SH-SY5Y (cell line): Measurements from ENCODE around the gene FOXK1.

Source experiments
- GATA2 ChIP-seq: IDR thresholded peaks from 2 replicates; pipeline ENCODE4 v1.6.1; 2011; ENCODE audit warnings: mild to moderate bottlenecking, low read depth, low read length
- GATA3 ChIP-seq: IDR thresholded peaks from 2 replicates; pipeline ENCODE4 v1.6.1; 2011; ENCODE audit warnings: low read depth, mild to moderate bottlenecking, low read length, moderate library complexity

Gene FOXK1

DNA sequence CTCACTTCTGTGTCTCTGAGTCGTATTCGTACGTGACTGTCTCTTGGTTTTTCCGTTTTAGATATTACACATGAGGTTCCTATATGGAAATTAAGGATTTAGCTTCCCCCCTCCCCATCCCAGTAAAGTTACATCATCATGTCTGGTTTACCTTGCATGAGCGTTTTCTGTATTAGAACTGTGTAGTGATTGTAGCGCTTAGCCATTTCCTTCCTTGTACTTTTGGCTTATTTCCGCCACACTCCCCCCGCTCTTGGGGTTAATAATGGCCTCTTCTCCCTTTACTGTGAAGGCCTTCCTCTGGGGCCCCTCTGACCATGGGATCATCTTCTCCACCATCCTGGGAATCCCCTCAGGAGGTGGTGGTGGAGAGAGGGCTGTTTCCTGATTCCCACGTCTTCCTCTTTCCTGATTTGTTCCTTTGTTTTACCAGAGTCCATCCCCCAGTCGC, 66.2 kb downstream of the FOXK1 start:
- no peak for TF ChIP-seq GATA3
- TF ChIP-seq GATA2, result no peak

- TF ChIP-seq GATA3, result no peak
- TF ChIP-seq GATA2, result no peak
These were observed 67.3 kb downstream of the FOXK1 start for GRCh38 chr7:4749363-4749762.

DNA sequence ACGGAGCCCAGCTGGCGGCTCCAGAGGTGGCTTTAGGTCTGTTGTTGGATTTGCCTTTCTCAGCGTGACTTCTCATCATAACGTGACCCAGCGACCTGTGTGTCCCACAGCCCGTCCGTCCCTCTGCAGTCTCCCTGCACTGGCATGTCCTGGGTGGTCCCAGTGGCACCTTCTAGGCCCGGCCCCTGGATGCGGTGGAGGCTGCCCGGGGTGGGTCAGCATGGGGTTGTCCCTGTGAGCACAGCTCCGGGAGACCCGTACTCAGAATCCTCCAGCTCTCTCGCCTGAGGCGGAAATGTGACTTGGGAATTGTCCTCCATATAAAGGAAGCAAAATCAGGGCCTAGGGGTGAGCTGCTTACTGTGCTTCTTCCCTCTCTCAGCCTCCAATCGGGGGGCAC, 67.7 kb downstream of the FOXK1 start:
- no peak for TF ChIP-seq GATA2
- no peak for TF ChIP-seq GATA3

GRCh38 chr7:4751398-4751947, 69.4 kb downstream of the FOXK1 start:
- no peak for TF ChIP-seq GATA2

- no peak for TF ChIP-seq GATA3
These were observed 71.7 kb downstream of the FOXK1 start for GRCh38 chr7:4753598-4754432.

- TF ChIP-seq GATA2 (no peak), GATA3 (no peak)
These were observed 72.4 kb downstream of the FOXK1 start for GRCh38 chr7:4754433-4755010.

DNA sequence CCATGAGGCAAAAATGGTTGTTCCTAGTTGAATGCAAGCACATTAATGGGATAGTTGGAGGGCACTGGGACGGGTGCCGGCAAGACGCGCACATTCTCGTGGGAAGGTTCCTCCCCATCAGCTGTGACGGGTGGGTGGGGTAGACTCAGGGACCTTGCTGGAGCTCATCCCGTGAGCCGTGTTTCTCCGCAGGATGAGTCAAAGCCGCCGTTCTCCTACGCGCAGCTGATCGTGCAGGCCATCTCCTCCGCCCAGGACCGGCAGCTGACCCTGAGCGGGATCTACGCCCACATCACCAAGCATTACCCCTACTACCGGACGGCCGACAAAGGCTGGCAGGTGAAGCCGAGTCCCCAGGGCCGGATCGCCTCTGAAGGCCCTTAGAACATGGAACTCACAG, 73.0 kb downstream of the FOXK1 start:
- TF ChIP-seq GATA2, result no peak
- no peak for TF ChIP-seq GATA3

DNA sequence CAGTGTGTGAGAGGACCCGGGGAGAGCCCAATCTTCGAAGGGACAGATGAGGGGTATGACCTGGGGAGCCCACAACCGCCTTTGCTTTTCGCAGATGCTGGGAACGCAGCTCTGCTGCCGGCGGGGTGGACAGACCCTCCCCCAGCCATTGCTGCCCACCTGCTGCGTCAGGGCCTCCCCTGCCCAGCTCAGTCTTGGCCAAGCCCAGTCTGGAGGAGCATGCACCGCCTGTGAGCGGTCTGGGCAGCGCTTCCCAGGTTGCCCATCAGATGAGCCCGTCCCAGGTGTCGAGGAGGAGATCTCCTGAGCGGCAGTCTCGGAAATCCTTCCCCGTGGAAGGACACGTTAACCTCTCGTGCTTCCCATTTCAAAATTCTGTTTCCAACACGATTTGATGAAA, 76.0 kb downstream of the FOXK1 start:
- TF ChIP-seq GATA3 (no peak), GATA2 (no peak)

DNA sequence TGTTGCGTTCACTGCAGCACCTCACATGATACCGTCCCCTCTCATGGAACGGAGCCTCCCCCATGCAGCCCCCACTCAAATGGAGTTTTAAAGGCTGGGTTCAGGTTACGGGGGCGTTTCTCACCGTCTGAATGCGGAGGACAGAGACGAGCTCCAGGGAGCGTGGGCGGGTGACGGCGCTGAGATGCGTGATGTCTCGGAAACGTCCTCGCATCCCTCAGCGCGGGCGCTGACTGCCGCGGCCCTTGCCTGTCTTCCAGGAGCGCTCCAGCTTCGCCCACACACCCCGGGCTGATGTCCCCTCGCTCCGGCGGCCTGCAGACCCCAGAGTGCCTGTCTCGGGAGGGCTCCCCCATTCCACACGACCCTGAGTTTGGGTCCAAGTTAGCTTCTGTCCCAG, 76.7 kb downstream of the FOXK1 start:
- TF ChIP-seq GATA3 (no peak), GATA2 (no peak)

GRCh38 chr7:4759211-4759610, 77.1 kb downstream of the FOXK1 start:
- TF ChIP-seq GATA2 (no peak), GATA3 (no peak)

DNA sequence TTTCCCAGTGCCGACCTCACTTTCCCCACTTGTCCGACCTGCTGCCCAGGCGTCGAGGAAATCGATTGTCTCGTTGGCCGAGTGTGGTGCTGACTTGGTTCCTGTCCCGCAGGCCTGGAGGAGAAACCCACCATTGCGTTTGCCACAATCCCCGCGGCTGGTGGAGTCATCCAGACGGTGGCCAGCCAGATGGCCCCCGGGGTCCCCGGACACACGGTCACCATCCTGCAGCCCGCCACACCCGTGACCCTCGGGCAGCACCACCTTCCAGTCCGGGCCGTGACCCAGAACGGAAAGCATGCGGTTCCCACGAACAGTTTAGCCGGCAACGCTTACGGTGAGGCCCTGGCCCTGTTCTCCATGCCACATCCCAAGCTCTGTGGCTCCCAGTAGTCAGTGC, 78.9 kb downstream of the FOXK1 start:
- TF ChIP-seq GATA3, result no peak
- no peak for TF ChIP-seq GATA2

DNA sequence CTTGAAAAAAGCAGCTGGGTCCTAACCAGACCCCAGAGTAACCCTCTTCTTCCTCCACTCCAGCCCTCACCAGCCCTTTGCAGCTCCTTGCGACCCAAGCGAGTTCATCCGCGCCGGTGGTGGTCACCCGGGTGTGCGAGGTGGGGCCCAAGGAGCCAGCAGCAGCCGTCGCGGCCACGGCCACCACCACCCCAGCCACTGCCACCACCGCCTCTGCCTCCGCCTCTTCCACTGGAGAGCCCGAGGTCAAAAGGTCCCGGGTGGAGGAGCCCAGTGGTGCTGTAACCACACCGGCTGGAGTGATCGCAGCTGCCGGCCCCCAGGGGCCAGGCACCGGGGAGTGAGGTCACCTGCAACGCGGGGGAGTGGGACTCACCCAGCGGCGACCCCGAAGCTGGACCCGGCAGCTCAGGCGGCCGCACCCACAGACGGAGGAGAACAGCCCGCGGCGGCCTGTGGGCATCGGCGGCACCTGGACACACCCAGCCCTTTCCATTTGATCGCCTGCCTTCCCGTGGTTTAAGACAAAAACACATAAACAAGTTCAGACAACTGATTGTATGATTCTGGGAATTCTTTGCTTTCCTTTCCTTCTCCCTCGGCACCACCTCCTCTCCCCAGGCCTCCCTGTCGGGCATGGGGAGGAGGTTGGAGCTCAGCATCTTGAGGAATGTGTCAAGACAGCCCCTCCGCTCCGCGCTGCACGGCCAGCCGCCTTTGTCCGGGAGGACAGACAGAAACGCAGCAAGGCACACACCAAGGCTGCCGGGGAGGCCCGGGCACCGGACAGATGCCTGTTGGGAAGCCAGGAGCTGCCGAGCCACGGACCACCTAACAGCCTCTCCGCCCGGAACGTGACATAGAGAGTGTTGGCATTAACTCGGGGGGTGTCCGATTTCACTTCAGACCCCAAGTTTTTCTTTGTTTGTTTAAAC, 80.3 kb downstream of the FOXK1 start:
- TF ChIP-seq GATA3 (no peak), GATA2 (no peak)

GRCh38 chr7:4763091-4763793, 81.1 kb downstream of the FOXK1 start:
- no peak for TF ChIP-seq GATA3
- no peak for TF ChIP-seq GATA2

DNA sequence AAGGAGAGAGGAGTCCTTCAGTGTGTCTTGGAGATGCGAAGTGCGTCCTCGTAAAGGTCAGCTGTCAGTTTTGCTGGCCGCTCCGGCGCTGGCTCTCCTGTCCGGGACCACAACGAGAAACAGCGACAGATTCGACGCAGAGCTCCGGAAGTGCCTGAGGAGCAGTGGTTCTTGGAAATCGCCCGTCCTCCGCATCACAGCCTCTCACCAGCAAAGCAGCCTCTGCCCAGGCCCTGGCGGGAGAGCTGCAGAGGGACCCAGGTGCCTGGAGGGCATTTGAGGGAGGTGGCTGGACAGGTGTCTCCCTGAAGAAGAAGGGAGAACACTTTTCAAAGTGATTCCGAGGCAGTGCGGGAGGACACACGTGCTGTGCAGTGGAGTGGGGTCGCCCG, 81.7 kb downstream of the FOXK1 start:
- no peak for TF ChIP-seq GATA3
- no peak for TF ChIP-seq GATA2
